GM12874 (cell line): ENCODE data around the gene MARK4.

Source experiments
- CTCF ChIP-seq: IDR thresholded peaks from 2 replicates; pipeline ENCODE4 v1.5.1; 2011; ENCODE audit warnings: low read depth, mild to moderate bottlenecking, control low read depth, low read length, moderate library complexity; ENCODE audit not compliant: insufficient read depth

Gene MARK4

GRCh38 chr19:45293682-45294081 lies 42.6 kb downstream of the MARK4 start:
- no peak for TF ChIP-seq CTCF

DNA sequence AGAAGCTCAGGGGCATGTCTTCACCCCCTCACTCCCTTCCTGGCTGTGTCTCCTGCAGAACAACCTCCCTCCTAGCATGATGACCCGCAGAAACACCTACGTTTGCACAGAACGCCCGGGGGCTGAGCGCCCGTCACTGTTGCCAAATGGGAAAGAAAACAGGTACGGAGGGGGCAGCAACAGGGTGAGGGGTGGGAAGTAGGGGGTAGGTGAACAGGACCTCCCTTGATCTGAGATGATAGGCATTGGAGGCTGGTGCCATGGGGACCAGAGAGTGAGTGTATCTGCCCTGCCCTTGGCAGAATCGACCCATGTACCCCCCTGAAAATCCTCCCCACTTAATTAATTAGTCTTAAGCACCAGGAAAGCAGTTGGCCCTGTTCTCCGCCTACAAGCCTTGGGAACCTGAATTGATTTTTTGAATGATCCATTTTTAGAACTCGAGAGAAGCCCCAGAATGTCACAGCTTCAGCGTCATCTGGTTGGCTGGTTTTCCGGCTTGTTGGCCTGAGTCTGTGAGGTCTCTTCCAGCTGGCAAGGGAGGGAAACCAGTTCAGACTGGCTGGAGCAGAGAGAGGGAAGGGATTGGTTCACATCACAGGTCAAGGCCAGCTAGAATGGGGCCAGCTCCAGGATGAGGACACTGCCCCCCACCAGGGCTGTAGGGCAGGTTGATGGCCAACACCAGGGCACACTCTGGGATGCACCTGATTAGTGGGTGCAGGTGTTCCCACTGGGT lies 43.4 kb downstream of the MARK4 start:
- no peak for TF ChIP-seq CTCF

GRCh38 chr19:45295873-45296272 lies 44.8 kb downstream of the MARK4 start:
- no peak for TF ChIP-seq CTCF

GRCh38 chr19:45296355-45296754 lies 45.3 kb downstream of the MARK4 start:
- TF ChIP-seq CTCF: no peak

DNA sequence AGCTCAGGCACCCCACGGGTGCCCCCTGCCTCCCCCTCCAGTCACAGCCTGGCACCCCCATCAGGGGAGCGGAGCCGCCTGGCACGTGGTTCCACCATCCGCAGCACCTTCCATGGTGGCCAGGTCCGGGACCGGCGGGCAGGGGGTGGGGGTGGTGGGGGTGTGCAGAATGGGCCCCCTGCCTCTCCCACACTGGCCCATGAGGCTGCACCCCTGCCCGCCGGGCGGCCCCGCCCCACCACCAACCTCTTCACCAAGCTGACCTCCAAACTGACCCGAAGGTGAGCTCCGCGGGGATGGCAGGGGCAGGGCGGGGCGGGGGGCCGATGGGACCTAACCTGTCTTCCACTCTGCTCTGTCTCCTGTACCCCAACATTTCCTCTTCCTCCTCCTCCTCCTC lies 46.6 kb downstream of the MARK4 start:
- no peak for TF ChIP-seq CTCF

DNA sequence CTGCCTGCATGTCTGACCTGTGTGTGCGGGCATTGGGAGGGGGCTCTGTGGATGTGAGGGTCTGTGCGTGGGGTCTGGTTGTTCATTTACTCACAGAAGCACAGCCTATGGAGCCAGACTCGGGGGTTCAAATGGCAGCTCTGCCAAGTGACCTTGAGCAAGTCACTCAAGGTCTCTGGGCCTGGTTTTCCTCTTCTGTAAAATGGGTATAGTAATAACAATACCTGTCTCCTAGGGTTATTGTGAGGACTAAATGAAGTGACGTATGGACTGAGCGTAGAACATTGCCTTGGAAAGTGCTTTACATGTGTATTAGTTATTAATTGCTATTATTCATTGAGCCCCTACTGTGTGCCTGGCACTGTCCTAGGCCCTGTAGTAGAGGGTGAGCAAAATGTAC lies 47.2 kb downstream of the MARK4 start:
- TF ChIP-seq CTCF: no peak

GRCh38 chr19:45299719-45300118 lies 48.6 kb downstream of the MARK4 start:
- TF ChIP-seq CTCF: no peak
